ENCODE data around the gene SMTNL2.

Gene SMTNL2

DNA sequence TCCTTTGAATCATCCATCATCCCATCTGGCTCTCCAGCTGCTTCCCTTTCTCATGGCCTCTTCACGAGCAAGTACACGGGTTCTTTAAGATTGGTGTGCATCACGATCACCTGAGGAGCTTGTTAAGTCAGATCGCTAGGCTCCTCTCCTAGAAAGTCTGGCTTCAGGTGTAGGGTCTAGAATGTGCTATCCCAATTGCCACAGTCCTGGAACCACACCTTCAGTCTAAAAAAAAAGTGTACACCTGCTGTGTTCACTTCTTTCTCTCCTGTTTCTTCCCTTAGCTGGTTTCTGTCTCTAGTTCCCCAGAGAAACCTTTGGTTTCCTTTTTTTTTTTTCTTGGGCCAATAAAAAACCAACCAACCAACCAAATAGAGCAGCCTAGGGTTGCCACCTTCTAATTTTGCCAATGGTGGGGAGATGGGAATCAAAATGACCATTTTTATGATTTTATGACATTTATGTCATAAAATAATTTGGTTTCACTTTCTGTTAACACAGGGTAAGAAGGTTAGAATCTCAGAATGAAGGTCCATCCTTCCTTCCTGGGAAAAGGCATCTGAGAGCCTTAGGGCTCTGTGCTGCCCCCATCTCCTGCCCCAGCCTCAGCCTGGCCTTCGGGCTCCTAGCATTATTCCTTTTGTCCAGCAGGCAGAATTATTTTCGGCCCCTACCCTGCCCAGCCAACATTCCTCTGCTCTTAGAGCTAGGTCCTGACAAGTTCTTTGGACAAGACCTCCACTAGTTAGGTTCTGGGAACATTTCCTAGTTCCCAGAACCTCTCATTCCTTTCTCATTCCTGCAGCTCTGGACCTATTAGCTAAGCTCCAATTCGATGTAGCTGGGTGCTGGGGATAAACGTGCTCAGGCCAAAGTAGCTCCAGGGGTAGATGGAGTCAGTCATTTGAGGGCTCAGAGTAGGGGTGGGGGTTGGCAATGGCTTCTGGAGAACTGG lies 22.0 kb upstream of the SMTNL2 start:
- no peak for DNase-seq (ENCODE audit: extremely low read depth, low read depth)
- TF ChIP-seq, protein P1, sequence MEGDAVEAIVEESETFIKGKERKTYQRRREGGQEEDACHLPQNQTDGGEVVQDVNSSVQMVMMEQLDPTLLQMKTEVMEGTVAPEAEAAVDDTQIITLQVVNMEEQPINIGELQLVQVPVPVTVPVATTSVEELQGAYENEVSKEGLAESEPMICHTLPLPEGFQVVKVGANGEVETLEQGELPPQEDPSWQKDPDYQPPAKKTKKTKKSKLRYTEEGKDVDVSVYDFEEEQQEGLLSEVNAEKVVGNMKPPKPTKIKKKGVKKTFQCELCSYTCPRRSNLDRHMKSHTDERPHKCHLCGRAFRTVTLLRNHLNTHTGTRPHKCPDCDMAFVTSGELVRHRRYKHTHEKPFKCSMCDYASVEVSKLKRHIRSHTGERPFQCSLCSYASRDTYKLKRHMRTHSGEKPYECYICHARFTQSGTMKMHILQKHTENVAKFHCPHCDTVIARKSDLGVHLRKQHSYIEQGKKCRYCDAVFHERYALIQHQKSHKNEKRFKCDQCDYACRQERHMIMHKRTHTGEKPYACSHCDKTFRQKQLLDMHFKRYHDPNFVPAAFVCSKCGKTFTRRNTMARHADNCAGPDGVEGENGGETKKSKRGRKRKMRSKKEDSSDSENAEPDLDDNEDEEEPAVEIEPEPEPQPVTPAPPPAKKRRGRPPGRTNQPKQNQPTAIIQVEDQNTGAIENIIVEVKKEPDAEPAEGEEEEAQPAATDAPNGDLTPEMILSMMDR (IDR thresholded peaks at IDR 0.05; ENCODE audit: low read depth, low read length), result no peak

DNA sequence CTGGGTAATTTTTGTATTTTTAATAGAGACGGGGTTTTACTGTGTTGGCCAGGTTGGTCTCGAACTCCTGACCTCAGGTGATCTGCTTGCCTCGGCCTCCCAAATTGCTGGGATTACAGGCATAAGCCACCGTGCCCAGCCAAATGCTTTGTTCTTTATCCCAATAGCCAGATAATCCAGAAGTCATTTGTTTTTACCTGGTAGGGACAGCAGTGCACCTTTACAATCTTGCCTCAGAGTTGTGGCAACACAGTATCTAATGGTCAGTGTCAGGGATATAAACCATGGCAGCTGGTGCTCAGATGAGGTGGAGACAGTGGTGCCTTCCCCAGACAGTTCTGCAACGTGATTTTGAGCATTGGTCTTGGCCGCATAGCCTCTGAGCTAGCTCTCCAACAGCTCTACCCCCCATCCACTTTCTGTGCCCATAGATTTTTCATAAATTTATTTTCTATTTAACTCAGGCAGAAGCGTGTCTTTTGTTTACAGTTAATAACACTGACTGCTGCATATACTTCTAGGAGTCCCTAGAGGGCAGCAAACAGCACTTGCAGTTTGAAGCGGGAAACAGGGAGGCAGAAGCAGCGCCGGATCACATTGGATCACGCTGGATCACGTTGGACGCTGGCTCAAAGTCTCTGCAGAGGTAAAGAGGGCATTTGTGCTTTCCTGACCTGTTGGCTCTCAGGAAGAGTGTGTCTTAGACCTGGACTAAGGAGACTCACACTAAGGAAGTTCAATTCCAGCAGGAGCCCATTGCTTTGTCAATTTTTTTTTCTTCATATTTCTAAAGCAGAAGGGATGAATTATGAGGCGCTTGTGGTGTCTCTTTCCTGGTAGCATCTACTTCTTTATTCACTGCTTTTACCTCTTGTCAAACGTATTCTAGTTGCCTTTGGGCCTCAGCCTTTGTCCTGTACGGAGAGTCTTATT lies 18.9 kb upstream of the SMTNL2 start:
- TF ChIP-seq, protein P1 (IDR thresholded peaks at IDR 0.05; ENCODE audit: low read depth, low read length), result peak; percentile 91
- peak; percentile 25 for DNase-seq (ENCODE audit: extremely low read depth, low read depth)

DNA sequence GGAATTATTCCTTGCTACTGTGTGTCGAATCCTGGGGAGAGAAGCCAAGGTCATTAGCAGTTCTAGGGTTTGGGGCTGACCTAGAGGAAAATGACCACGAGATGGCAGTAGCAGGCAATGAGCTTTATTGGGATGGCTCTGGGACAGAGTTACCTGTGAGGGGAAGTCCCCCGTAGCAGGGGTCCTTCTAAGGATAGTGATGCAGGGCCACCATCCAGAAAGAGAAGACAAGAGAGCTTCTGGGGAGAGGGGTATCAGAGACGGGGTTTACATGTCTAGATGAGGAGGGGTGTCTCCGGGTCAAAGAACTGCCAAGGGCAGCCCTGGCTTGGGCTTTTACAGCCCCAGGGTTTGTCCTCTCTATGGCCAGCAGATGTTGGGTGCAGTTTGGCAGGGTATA lies 17.5 kb upstream of the SMTNL2 start:
- TF ChIP-seq, protein P1 (IDR thresholded peaks at IDR 0.05; ENCODE audit: low read depth, low read length), result peak; percentile 76
- no peak for DNase-seq (ENCODE audit: extremely low read depth, low read depth)

DNA sequence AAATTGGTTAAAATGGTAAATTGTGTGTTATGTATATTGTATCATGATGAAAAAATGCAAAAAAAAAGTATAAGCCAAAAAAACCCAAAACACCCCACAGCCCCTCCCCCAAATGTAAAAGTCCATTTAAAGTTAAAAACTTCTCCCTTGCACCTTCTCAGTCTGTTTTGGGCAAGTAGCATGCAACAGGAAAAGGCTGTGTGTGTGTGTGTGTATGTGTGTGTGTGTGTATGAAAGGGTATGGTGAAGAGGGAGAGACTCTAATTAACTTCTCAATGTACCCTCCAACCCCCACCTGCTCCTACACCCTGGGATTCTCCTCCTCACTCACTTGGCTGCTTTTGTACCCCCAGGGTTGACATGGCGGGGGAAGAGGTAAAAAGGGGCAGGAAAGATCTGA lies 14.7 kb upstream of the SMTNL2 start:
- DNase-seq (ENCODE audit: extremely low read depth, low read depth), result no peak
- TF ChIP-seq, protein P1 (IDR thresholded peaks at IDR 0.05; ENCODE audit: low read depth, low read length), result no peak

DNA sequence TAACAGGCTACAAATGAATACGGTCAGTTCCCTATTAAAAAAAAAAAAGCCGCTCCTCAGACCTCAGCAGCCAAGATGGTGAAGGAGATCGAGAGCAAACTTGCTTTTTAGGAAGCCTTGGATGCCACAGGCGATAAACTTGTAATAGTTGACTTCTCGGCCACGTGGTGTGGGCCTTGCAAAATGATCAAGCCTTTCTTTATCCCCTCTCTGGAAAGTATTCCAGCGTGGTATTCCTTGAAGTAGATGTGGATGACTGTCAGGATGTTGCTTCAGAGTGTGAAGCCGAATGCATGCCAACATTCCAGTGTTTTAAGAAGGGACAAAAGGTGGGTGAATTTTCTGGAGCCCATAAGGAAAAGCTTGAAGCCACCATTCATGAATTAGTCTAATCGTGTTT lies 12.2 kb upstream of the SMTNL2 start:
- TF ChIP-seq, protein P1 (IDR thresholded peaks at IDR 0.05; ENCODE audit: low read depth, low read length), result no peak
- no peak for DNase-seq (ENCODE audit: extremely low read depth, low read depth)

DNA sequence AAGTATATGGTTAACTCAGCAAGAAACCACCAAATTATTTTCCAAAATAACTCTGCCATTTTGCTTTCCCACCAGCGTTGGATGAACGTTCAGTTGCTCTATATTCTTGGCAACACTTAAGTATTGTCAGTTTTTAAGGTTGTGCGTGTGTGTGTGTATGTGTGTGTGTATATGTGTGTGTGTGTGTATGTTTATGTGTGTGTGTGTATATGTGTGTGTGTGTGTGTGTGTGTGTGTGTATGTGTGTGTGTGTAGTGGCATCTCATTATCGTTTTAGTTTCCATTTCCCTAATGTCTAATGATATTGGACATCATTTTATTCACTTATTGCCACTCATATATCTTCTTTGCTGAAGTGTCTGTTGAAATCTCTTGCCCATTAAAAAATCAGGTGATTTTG lies 11.2 kb upstream of the SMTNL2 start:
- TF ChIP-seq, protein P1 (IDR thresholded peaks at IDR 0.05; ENCODE audit: low read depth, low read length), result no peak
- DNase-seq (ENCODE audit: extremely low read depth, low read depth), result no peak

All from AG09319 (cell line).